AG09319 (cell line): ENCODE measurements around the gene FGF12.

Experiments used
- DNase-seq: peaks from one replicate; pipeline ENCODE4 v3.0.0-alpha.2; 2010; ENCODE audit warnings: low read depth; ENCODE audit errors: extremely low read depth
- CTCF ChIP-seq: IDR thresholded peaks from 2 replicates; pipeline ENCODE4 v1.5.1; 2011; ENCODE audit warnings: low read depth, mild to moderate bottlenecking, inconsistent platforms, low read length, moderate library complexity

Gene FGF12

DNA sequence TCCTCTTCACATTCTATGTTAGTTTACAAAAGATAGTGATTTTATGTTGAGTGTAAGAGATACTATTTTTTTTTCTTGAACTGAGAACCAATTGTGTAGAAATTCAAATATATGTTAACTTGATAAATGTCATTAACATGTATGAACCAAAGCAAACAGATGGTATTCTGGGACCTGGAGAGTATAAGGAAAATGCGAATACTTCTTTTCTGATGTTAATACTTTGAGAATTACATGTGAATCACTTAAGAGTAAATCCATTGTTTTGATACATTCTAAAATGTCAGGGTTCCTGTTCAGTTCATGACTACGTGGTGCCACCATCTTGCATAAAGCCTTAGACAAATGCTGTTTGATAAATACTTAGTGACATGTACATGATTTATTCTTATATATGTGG is 541.3 kb downstream of the FGF12 start:
- DNase-seq = no peak
- TF ChIP-seq CTCF = no peak

- no peak for TF ChIP-seq CTCF
- DNase-seq = no peak
Measured at GRCh38 chr3:192183109-192183508, 544.2 kb downstream of the FGF12 start.

DNA sequence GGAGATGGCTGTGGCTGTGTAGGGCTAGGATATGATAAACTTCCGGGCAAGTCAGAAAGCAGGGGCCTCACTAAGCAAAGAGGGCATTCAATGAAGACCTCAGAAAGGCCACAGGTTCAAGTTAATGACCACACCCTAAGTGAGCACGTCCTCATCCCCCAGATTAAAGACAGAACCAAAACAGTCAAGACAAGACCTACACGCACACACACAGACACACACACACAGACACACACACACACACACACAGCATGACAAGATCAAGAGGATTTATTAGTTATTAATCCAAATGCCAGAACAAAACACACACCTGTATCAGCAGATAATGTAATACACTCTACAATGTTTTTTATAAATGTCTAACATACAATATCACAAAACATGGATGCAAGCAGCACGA is 546.2 kb downstream of the FGF12 start:
- TF ChIP-seq CTCF = no peak

GRCh38 chr3:192177383-192177782 is 550.0 kb downstream of the FGF12 start:
- no peak for DNase-seq
- TF ChIP-seq CTCF = no peak

More for the DNA sequence above, 546.2 kb downstream of the FGF12 start:
- no peak for DNase-seq

DNA sequence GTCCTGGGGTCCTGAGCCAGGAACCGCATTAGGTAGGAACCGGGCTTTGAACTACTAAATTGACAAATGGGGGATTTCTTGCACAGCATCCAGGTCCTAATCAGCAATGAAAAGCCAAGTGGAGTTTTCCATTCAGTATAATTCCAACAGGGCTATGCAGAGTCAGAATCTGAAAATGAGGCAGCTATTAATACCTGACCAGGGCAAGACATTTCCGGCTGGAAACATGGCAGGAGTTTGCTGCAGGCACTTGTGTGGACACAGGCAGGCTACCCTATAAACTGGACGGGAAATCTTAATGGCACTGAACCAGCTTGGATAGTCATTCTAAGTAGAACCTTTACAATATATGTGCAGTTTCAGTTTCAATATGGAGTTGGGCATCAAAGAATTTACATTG is 553.1 kb downstream of the FGF12 start:
- TF ChIP-seq CTCF = no peak
- DNase-seq = no peak

DNA sequence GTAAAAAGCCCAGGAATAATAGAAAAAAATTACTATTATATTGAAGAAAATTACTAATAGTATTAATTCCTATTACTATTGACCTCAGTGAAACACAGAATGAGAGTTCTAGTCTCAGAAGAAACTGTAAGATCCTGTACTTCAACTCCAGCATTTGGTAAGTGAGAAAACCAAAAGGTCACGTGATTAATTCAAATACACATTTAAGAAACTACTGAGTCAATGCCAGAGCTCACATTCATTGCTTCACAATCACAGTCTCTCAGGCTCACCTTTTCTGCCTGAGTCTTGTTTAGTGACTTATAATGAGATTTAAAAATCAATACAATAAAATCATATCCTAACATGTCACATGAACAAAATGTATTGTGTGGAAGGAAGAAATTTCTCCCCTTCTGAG is 556.1 kb downstream of the FGF12 start:
- DNase-seq = no peak
- no peak for TF ChIP-seq CTCF

DNA sequence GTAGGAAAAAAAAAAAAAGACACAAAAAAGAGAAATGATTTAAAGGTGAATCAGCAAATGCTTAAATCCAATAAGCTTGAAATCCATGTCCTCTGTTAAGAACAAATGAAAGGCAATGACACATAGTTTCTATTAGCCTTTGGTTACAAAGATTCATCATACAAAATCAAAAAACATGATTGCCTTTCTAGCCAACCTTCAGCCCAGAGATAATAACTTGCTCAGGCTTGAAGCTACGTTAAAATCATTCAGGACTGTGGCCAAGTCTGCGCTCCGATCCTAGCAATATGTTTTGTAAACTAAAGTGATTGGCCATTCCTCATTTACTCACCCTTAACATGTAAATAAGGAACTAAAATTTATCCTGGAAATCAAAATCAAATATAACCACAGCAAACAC is 556.7 kb downstream of the FGF12 start:
- DNase-seq = no peak
- TF ChIP-seq CTCF = no peak
